GM12874 (cell line): Measurements from ENCODE around the gene PIBF1.

Experiments
- CTCF ChIP-seq: IDR thresholded peaks from 2 replicates; pipeline ENCODE4 v1.5.1; 2011; ENCODE audit warnings: low read depth, mild to moderate bottlenecking, control low read depth, low read length, moderate library complexity; ENCODE audit not compliant: insufficient read depth

Gene PIBF1

GRCh38 chr13:72998012-72998411 is 216.1 kb downstream of the PIBF1 start:
- TF ChIP-seq CTCF, result no peak

- TF ChIP-seq CTCF, result no peak
These were observed 218.2 kb downstream of the PIBF1 start for GRCh38 chr13:73000027-73000674.

GRCh38 chr13:73001971-73002370 is 220.0 kb downstream of the PIBF1 start:
- TF ChIP-seq CTCF, result no peak

- no peak for TF ChIP-seq CTCF
These were observed 229.8 kb downstream of the PIBF1 start for GRCh38 chr13:73011751-73012150.

- TF ChIP-seq CTCF, result no peak
These were observed 233.9 kb downstream of the PIBF1 start for GRCh38 chr13:73015805-73016204.

- TF ChIP-seq CTCF, result no peak
These were observed 236.4 kb downstream of the PIBF1 start for GRCh38 chr13:73018336-73018735.

- TF ChIP-seq CTCF, result no peak
These were observed 243.5 kb downstream of the PIBF1 start for GRCh38 chr13:73025217-73026012.
